ENCODE measurements around the gene SECTM1.

The SECTM1 gene

GRCh38 chr17:82342361-82343079 is 9.0 kb upstream of the SECTM1 start:
- Histone ChIP-seq H3K9ac (ENCODE audit: low read depth, low read length) (no peak overlapping the region), H3K9me3 (ENCODE audit: control insufficient read depth, insufficient read depth, low read length) (no peaks in the 10 kb centered on the region), H3K4me1 (ENCODE audit: control insufficient read depth, insufficient read depth, low read length) (no peaks in the 10 kb centered on the region), H3K27me3 (ENCODE audit: control insufficient read depth, insufficient read depth, low read length) (peaks cover 4% of the 10 kb centered on the region), H3K36me3 (ENCODE audit: control insufficient read depth, insufficient read depth, low read length) (no peaks in the 10 kb centered on the region), H3K4me3 (ENCODE audit: low read depth, low read length) (no peak overlapping the region)

- H3K4me3 ChIP-seq (ENCODE audit: low read depth, low read length) = no peak overlapping the region
- H3K9me3 ChIP-seq (ENCODE audit: control insufficient read depth, insufficient read depth, low read length) = no peaks in the 10 kb centered on the region
- no peak overlapping the region for H3K9ac ChIP-seq (ENCODE audit: low read depth, low read length)
- no peaks in the 10 kb centered on the region for H3K36me3 ChIP-seq (ENCODE audit: control insufficient read depth, insufficient read depth, low read length)
- no peaks in the 10 kb centered on the region for H3K4me1 ChIP-seq (ENCODE audit: control insufficient read depth, insufficient read depth, low read length)
- peaks cover 13% of the 10 kb centered on the region for H3K27me3 ChIP-seq (ENCODE audit: control insufficient read depth, insufficient read depth, low read length)
Observed at GRCh38 chr17:82339634-82340580, 6.3 kb upstream of the SECTM1 start.

DNA sequence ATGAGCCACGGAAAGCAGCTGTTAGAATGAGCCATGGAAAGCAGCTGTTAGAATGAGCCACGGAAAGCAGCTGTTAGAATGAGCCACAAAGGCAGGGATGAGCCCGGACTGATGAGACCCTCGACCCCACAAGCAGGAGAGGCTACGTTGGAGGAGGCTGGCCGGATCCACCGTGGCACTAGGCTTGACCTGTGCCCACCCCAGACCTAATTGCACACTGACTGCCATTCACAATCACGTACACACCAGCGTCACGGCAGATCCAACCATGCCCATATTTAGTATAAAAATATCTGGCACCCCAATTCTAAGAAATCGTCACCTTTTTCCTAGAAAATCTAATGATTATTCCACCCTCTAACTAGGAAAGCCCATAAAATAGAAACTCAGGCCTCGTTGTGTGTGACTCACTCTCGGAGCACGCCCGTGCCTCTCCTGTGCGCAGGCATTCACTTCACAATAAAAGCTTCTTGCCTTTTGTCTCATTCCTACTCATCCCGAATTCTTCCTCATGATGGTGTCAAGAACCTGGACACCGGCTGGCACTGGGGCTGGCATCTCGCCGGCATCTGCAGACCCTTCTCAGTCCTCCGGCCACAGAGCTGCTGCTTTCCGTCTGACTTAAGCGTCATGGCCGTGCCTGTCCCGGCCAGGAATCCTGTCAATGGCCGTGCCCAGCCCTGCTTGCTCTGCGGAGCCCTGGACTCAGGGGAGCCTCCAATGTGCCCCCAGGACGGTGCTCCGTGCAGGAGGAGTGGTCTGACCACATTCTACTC is 5.5 kb upstream of the SECTM1 start:
- H3K9me3 ChIP-seq (ENCODE audit: control insufficient read depth, insufficient read depth, low read length) = no peaks in the 10 kb centered on the region
- H3K4me1 ChIP-seq (ENCODE audit: control insufficient read depth, insufficient read depth, low read length) = no peaks in the 10 kb centered on the region
- H3K36me3 ChIP-seq (ENCODE audit: control insufficient read depth, insufficient read depth, low read length) = no peaks in the 10 kb centered on the region
- no peak overlapping the region for H3K9ac ChIP-seq (ENCODE audit: low read depth, low read length)
- H3K4me3 ChIP-seq (ENCODE audit: low read depth, low read length) = no peak overlapping the region
- peaks cover 19% of the 10 kb centered on the region for H3K27me3 ChIP-seq (ENCODE audit: control insufficient read depth, insufficient read depth, low read length)

DNA sequence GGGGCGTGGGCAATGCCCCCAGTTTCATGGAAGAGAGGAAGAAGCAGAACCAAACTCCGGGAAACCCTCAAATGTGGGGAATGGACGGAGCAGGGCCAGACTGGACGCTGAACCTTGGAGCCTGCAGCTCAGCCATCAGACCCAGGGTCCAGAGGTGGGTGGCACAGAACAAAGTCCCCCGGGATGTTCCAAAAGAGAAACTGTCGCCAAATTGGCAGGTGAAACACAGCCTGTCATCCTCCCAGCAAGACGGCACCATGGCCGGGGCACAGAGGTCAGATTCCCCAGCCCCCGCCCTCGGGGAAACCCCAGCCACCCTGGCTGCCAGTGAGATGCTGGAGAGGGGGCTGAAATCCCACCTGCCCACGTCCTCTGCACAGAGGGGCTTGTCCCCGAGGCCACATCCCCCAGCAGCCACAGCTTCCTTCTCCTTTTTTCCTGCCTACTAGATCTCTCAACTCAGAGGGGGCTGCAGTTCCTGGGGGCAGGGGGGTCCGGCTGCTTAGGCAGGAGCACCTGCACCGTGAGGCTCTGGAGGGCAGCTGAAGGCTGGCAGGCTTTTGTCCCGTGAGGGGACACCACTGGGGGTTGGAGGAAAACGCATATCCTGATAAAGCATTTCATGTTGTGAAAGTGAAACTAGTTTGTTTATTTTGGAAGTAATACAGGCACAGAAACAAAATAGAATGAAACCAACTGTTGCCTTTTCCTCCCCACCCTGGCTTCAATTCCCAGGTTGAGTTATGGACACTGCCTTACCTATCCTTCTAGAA is 1.2 kb upstream of the SECTM1 start:
- H3K4me1 ChIP-seq (ENCODE audit: control insufficient read depth, insufficient read depth, low read length) = peaks cover 3% of the 10 kb centered on the region
- peaks cover 32% of the 10 kb centered on the region for H3K27me3 ChIP-seq (ENCODE audit: control insufficient read depth, insufficient read depth, low read length)
- no peak overlapping the region for H3K4me3 ChIP-seq (ENCODE audit: low read depth, low read length)
- no peaks in the 10 kb centered on the region for H3K36me3 ChIP-seq (ENCODE audit: control insufficient read depth, insufficient read depth, low read length)
- H3K9ac ChIP-seq (ENCODE audit: low read depth, low read length) = no peak overlapping the region
- no peaks in the 10 kb centered on the region for H3K9me3 ChIP-seq (ENCODE audit: control insufficient read depth, insufficient read depth, low read length)

- no peaks in the 10 kb centered on the region for H3K36me3 ChIP-seq (ENCODE audit: control insufficient read depth, insufficient read depth, low read length)
- H3K27me3 ChIP-seq (ENCODE audit: control insufficient read depth, insufficient read depth, low read length) = peaks cover 32% of the 10 kb centered on the region
- no peaks in the 10 kb centered on the region for H3K9me3 ChIP-seq (ENCODE audit: control insufficient read depth, insufficient read depth, low read length)
- H3K9ac ChIP-seq (ENCODE audit: low read depth, low read length) = no peak overlapping the region
- H3K4me1 ChIP-seq (ENCODE audit: control insufficient read depth, insufficient read depth, low read length) = peaks cover 3% of the 10 kb centered on the region
- no peak overlapping the region for H3K4me3 ChIP-seq (ENCODE audit: low read depth, low read length)
Observed at GRCh38 chr17:82334204-82334621, 647 bp upstream of the SECTM1 start.

- Histone ChIP-seq H3K4me1 (ENCODE audit: control insufficient read depth, insufficient read depth, low read length) (peaks cover 6% of the 10 kb centered on the region), H3K4me3 (ENCODE audit: low read depth, low read length) (peak overlapping the region; percentile 50), H3K9me3 (ENCODE audit: control insufficient read depth, insufficient read depth, low read length) (no peaks in the 10 kb centered on the region), H3K9ac (ENCODE audit: low read depth, low read length) (no peak overlapping the region), H3K36me3 (ENCODE audit: control insufficient read depth, insufficient read depth, low read length) (no peaks in the 10 kb centered on the region), H3K27me3 (ENCODE audit: control insufficient read depth, insufficient read depth, low read length) (peaks cover 28% of the 10 kb centered on the region)
Observed at GRCh38 chr17:82332669-82333278, 792 bp downstream of the SECTM1 start.

DNA sequence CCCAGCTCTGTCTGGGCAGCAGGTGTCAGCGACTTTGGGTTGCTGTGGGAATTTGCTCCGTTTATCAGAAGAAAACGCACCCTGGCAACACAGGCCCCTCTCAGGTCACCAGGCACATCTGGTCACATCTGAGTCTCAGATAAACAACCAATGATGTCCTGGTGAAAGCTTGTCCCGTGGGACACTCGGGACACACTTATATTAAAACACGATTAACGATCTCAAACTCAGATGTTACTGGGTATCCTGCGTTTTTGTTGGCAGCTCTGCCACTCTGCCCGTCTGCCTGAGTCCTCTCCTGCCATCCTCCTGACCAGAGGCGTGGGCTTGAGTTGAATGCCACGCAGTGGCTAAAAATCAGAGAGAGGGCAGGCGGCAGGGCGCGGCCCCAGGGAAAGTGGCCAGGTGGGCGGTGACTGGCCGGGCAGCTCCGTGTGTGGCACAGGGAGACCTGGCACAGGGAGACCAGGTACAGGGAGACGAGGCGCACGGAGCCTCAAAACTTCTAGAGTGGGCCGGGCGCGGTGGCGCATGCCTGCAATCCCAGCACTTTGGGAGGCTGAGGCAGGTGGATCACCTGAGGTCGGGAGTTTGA is 2.1 kb downstream of the SECTM1 start:
- Histone ChIP-seq H3K4me3 (ENCODE audit: low read depth, low read length) (no peak overlapping the region), H3K4me1 (ENCODE audit: control insufficient read depth, insufficient read depth, low read length) (peaks cover 9% of the 10 kb centered on the region), H3K36me3 (ENCODE audit: control insufficient read depth, insufficient read depth, low read length) (no peaks in the 10 kb centered on the region), H3K9me3 (ENCODE audit: control insufficient read depth, insufficient read depth, low read length) (no peaks in the 10 kb centered on the region), H3K9ac (ENCODE audit: low read depth, low read length) (no peak overlapping the region), H3K27me3 (ENCODE audit: control insufficient read depth, insufficient read depth, low read length) (peaks cover 28% of the 10 kb centered on the region)

GRCh38 chr17:82330322-82331239 is 3.0 kb downstream of the SECTM1 start:
- Histone ChIP-seq H3K4me3 (ENCODE audit: low read depth, low read length) (no peak overlapping the region), H3K9me3 (ENCODE audit: control insufficient read depth, insufficient read depth, low read length) (no peaks in the 10 kb centered on the region), H3K27me3 (ENCODE audit: control insufficient read depth, insufficient read depth, low read length) (peaks cover 25% of the 10 kb centered on the region), H3K9ac (ENCODE audit: low read depth, low read length) (no peak overlapping the region), H3K36me3 (ENCODE audit: control insufficient read depth, insufficient read depth, low read length) (no peaks in the 10 kb centered on the region), H3K4me1 (ENCODE audit: control insufficient read depth, insufficient read depth, low read length) (peaks cover 9% of the 10 kb centered on the region)

- Histone ChIP-seq H3K36me3 (ENCODE audit: control insufficient read depth, insufficient read depth, low read length) (no peaks in the 10 kb centered on the region), H3K4me1 (ENCODE audit: control insufficient read depth, insufficient read depth, low read length) (peaks cover 9% of the 10 kb centered on the region), H3K9ac (ENCODE audit: low read depth, low read length) (no peak overlapping the region), H3K9me3 (ENCODE audit: control insufficient read depth, insufficient read depth, low read length) (no peaks in the 10 kb centered on the region), H3K4me3 (ENCODE audit: low read depth, low read length) (no peak overlapping the region), H3K27me3 (ENCODE audit: control insufficient read depth, insufficient read depth, low read length) (peaks cover 18% of the 10 kb centered on the region)
Observed at GRCh38 chr17:82329683-82330321, 3.8 kb downstream of the SECTM1 start.

Data from iPS-15b (cell line).